OCI-LY7 (cell line): ENCODE results near the gene SIK1. TPM values are rescaled to one million over a fixed set of nuclear protein-coding genes. Genes with fewer than 3 reads are reported as not detected.
"Not testable (repeated sequence)": the region's sequence is repeated elsewhere in the genome, so short reads cannot be mapped to it uniquely, and the experiment has no call there.

Source experiments
- BruUV-seq: library from RNA; stranded (reverse); fragments of 400-500 nt; replicated peaks from 2 replicates; lab custom pipeline; 2021; lab: Mats Ljungman, UMichigan
- CTCF ChIA-PET: fragments of 300-600 bp; sonication (Branson Sonifier 250); formaldehyde crosslinking; loops from one replicate; lab custom pipeline; 2022; ENCODE audit warnings: antibody characterized with exemption; ENCODE audit not compliant: unreplicated experiment; lab: Charles Lee
- POLR2A ChIA-PET: fragments of 300-600 bp; sonication (Branson Sonifier 250); formaldehyde crosslinking; loops from one replicate; lab custom pipeline; 2022; ENCODE audit warnings: antibody characterized with exemption; lab: Charles Lee
- DNase-seq: peaks from one replicate; pipeline ENCODE4 v3.0.0-alpha.2; 2015; ENCODE audit warnings: low spot score
- H2AFZ ChIP-seq: fragments of 200-600 bp; sonication (generic), shearing (Covaris generic); 2 replicates; pipeline ENCODE4 v1.6.1; 2014; ENCODE audit warnings: mild to moderate bottlenecking, antibody characterized with exemption, low read length, moderate library complexity
- H3K27ac ChIP-seq: fragments of 200-600 bp; sonication (generic); 2 replicates; pipeline ENCODE4 v1.5.1; 2014; ENCODE audit warnings: mixed run types, low read depth, mild to moderate bottlenecking, moderate library complexity, low read length, inconsistent platforms; ENCODE audit not compliant: poor library complexity, severe bottlenecking
- H3K36me3 ChIP-seq: fragments of 200-600 bp; sonication (generic); 2 replicates; pipeline ENCODE4 v1.6.1; 2014; ENCODE audit warnings: mild to moderate bottlenecking, antibody characterized with exemption, low read length, moderate library complexity, mixed read lengths; ENCODE audit not compliant: insufficient read depth
- H3K4me1 ChIP-seq: fragments of 200-600 bp; sonication (generic); 2 replicates; pipeline ENCODE4 v1.5.1; 2014; ENCODE audit warnings: mild to moderate bottlenecking, low read length; ENCODE audit not compliant: insufficient read depth, poor library complexity, severe bottlenecking
- H3K4me2 ChIP-seq: fragments of 200-600 bp; sonication (generic); 2 replicates; pipeline ENCODE4 v1.6.1; 2014; ENCODE audit warnings: mild to moderate bottlenecking, low read length
- H3K4me3 ChIP-seq: fragments of 200-600 bp; sonication (generic); 2 replicates; pipeline ENCODE4 v1.5.1; 2014; ENCODE audit warnings: mild to moderate bottlenecking, low read depth, low read length; ENCODE audit not compliant: poor library complexity, severe bottlenecking
- H3K79me2 ChIP-seq: fragments of 200-600 bp; sonication (generic); 2 replicates; pipeline ENCODE4 v1.6.1; 2016; ENCODE audit warnings: low read depth, mild to moderate bottlenecking, low read length, moderate library complexity, mixed read lengths; ENCODE audit not compliant: insufficient read depth
- H3K9me2 ChIP-seq: fragments of 200-600 bp; sonication (generic); 2 replicates; pipeline ENCODE4 v1.6.1; 2016; ENCODE audit warnings: mild to moderate bottlenecking, low read length, mixed read lengths; ENCODE audit not compliant: insufficient read depth
- H3K9me3 ChIP-seq: fragments of 200-600 bp; sonication (generic); 2 replicates; pipeline ENCODE4 v1.6.1; 2014; ENCODE audit warnings: mild to moderate bottlenecking, mixed run types, low read length, mixed read lengths
- H4K20me1 ChIP-seq: fragments of 200-600 bp; sonication (generic); 2 replicates; pipeline ENCODE4 v1.6.1; 2014; ENCODE audit warnings: mild to moderate bottlenecking, antibody characterized with exemption, low read length, moderate library complexity, mixed read lengths; ENCODE audit not compliant: insufficient read depth
- intact Hi-C: fragments of 100-400 bp; cut with micrococcal nuclease; formaldehyde crosslinking; loops from one replicate; pipeline ENCODE4 v1.10.0; 2022; ENCODE audit not compliant: unreplicated experiment
- total RNA-seq, 2 experiments: library from RNA; depleted of rRNA in 1 of 2; stranded (reverse); fragments of >200 nt in 1 of 2; shearing (Covaris generic) in 1 of 2; gene quantifications; 2 replicates each; pipeline ENCODE4 v1.2.3, GENCODE V29; 2014 to 2022

The SIK1 gene
- total RNA-seq, 2 experiments from 2014 or later: 0.41 to 4.6 TPM

- H4K20me1 ChIP-seq, CTCF ChIA-PET, DNase-seq, H3K4me3 ChIP-seq, H3K36me3 ChIP-seq, H3K9me2 ChIP-seq, H3K9me3 ChIP-seq, intact Hi-C loops, H3K4me2 ChIP-seq, H2AFZ ChIP-seq, POLR2A ChIA-PET, H3K27ac ChIP-seq, H3K4me1 ChIP-seq, H3K79me2 ChIP-seq, BruUV-seq: not testable (repeated sequence)
Observed at GRCh38 chr21:43463498-43464261, 36.7 kb upstream of the SIK1 start.

- DNase-seq, CTCF ChIA-PET, H3K4me1 ChIP-seq, H3K36me3 ChIP-seq, H3K9me3 ChIP-seq, H4K20me1 ChIP-seq, H3K4me2 ChIP-seq, POLR2A ChIA-PET, H3K9me2 ChIP-seq, H3K79me2 ChIP-seq, H3K27ac ChIP-seq, H3K4me3 ChIP-seq, intact Hi-C loops, BruUV-seq, H2AFZ ChIP-seq: not testable (repeated sequence)
Observed at GRCh38 chr21:43462932-43463331, 36.0 kb upstream of the SIK1 start.

GRCh38 chr21:43460475-43460874 is 33.5 kb upstream of the SIK1 start:
- DNase-seq, H3K36me3 ChIP-seq, CTCF ChIA-PET, H3K4me2 ChIP-seq, H4K20me1 ChIP-seq, H2AFZ ChIP-seq, POLR2A ChIA-PET, H3K4me1 ChIP-seq, H3K9me3 ChIP-seq, H3K79me2 ChIP-seq, H3K4me3 ChIP-seq, intact Hi-C loops, BruUV-seq, H3K27ac ChIP-seq, H3K9me2 ChIP-seq: not testable (repeated sequence)

GRCh38 chr21:43458995-43459394 is 32.1 kb upstream of the SIK1 start:
- POLR2A ChIA-PET, H4K20me1 ChIP-seq, H3K4me1 ChIP-seq, H3K27ac ChIP-seq, BruUV-seq, H3K9me3 ChIP-seq, H2AFZ ChIP-seq, H3K36me3 ChIP-seq, H3K4me2 ChIP-seq, H3K79me2 ChIP-seq, DNase-seq, CTCF ChIA-PET, H3K9me2 ChIP-seq, H3K4me3 ChIP-seq, intact Hi-C loops: not testable (repeated sequence)

GRCh38 chr21:43456616-43457314 is 29.8 kb upstream of the SIK1 start:
- H3K27ac ChIP-seq, H3K36me3 ChIP-seq, H3K4me3 ChIP-seq, H3K4me1 ChIP-seq, H2AFZ ChIP-seq, POLR2A ChIA-PET, H3K9me2 ChIP-seq, BruUV-seq, DNase-seq, H3K79me2 ChIP-seq, H3K4me2 ChIP-seq, CTCF ChIA-PET, intact Hi-C loops, H4K20me1 ChIP-seq, H3K9me3 ChIP-seq: not testable (repeated sequence)

- H4K20me1 ChIP-seq, H3K9me3 ChIP-seq, DNase-seq, H2AFZ ChIP-seq, POLR2A ChIA-PET, H3K9me2 ChIP-seq, H3K36me3 ChIP-seq, CTCF ChIA-PET, BruUV-seq, H3K79me2 ChIP-seq, H3K4me1 ChIP-seq, H3K27ac ChIP-seq, H3K4me2 ChIP-seq, H3K4me3 ChIP-seq, intact Hi-C loops: not testable (repeated sequence)
Observed at GRCh38 chr21:43455717-43456116, 28.8 kb upstream of the SIK1 start.
